Erythroblast (primary cell): Measurements from ENCODE around the gene PNMA6F.
"Not testable (repeated sequence)": the region's sequence is repeated elsewhere in the genome, so short reads cannot be mapped to it uniquely, and the experiment has no call there.

Experiments
- DNase-seq, 2 experiments: peaks; one replicate each; lab custom pipeline; 2025; lab: John Stamatoyannopoulos, UW
- GATA1 ChIP-seq: IDR thresholded peaks from 2 replicates; pipeline ENCODE4 v1.6.1; 2011; ENCODE audit warnings: low read depth, mild to moderate bottlenecking, control low read depth, low read length, moderate library complexity
- POLR2A ChIP-seq: IDR thresholded peaks from 2 replicates; pipeline ENCODE4 v1.6.1; 2011; ENCODE audit warnings: mild to moderate bottlenecking, low read length

The PNMA6F gene

DNA sequence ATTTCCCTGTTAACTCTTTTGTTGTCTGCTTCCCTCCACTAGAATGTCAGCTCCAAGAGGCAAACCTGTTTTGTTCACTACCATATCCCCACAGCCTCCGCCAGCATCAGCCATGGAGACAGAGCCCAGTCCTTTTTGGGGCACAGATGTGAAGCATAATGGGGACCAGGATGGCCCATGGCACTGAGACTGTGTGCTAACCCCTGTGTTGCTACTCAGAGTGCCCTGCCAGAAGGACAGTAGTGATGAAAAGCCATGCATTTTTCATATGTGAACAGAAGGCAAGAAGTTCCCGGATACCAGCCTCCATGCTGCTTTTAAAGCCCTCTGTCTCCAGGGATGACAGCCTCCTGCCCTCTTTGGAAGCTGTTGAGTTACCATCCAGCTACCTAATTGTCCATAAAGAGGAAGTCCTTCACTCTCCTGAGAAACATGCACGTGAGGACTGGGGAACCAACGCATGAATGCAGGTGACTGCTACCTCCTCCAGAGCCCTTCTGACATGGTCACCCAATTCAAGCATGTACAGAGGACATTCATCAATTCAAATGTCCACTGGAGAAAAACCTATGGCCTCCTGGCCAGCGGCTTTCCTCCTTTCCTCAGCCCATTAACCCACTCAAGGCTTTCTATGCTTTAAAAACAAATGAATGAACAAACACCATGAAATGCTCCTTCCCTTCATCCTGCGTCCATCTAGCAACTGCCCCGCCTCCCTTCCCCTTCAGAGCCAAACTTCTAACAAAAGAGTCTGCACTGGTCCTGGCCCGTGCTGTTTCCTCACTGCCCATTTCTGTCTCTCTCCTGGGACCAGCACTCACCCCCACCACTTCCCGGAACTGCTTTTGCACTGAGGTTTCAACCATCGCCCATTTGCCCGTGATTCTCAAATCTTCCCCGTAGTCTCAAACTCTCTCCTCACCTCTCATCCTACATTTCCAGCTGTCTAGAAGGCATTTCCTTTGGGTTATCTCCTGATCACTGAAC lies 18.0 kb downstream of the PNMA6F start:
- DNase-seq: no peak
- TF ChIP-seq POLR2A: no peak
- no peak for TF ChIP-seq GATA1

GRCh38 chrX:153302796-153303195 lies 18.8 kb downstream of the PNMA6F start:
- no peak for DNase-seq

DNA sequence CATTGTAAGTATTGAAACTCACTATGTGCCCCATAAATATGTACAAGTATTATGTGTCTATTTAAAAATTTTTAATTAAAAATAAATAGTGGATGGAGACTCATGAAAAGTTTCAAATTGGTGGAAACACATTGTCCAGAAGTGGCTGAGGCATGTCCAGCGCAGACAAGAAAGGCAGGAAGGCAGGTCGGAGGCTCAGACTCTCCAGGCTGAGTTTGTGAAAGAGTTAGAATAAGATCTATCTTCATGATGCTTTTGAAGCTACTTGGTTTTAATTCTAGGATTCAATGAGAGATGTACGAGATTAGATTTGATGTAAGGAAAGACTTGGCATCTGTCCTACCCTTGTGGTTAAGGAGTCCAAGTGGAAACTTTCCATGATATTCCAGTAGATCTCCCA lies 19.8 kb downstream of the PNMA6F start:
- DNase-seq: no peak

More at GRCh38 chrX:153302796-153303195, 18.8 kb downstream of the PNMA6F start:
- no peak for TF ChIP-seq POLR2A
- TF ChIP-seq GATA1: no peak

DNA sequence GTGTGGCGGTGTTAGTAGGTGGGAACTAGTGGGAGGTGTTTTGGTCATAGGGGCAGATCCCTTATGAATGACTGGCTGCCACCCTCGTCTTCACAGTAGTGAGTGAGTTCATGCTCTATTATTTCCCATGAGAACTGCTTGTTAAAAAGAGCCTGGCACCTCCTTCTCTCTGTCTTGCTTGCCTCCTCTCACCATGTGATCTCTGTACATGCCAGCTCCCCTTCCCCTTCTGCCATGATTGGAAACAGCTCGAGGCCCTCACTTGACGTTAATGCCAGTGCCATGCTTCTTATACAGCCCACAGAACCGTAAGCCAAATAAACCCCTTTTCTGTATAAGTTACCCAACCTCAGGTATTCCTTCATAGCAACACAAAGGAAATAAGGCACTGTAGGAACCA lies 21.7 kb downstream of the PNMA6F start:
- no peak for DNase-seq
- TF ChIP-seq GATA1: no peak
- TF ChIP-seq POLR2A: no peak

More for the DNA sequence above, 19.8 kb downstream of the PNMA6F start:
- TF ChIP-seq POLR2A (no peak), GATA1 (no peak)

GRCh38 chrX:153297376-153297775 lies 24.2 kb downstream of the PNMA6F start:
- no peak for TF ChIP-seq POLR2A
- TF ChIP-seq GATA1: no peak
- no peak for DNase-seq

- DNase-seq: not testable (repeated sequence)
Observed at GRCh38 chrX:153293485-153294071, 28.0 kb downstream of the PNMA6F start.

DNA sequence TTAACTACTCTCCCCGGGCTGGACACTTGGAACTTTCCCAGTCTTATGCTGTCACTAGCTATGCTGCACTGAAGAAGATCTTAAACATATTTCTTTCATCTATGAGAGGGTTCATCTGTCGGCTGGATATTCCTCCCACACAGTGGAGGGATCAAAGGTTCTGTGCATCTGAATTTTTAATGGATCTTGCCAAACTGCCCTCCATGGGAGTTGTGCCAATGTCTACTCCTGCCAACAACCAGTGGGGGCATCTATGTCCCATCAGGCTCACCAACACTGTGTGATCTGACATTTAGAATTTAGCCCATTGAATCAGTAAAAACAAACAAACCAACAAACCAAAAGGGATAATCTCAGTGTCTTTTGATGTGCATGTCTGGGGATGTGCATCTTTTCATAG lies 32.8 kb downstream of the PNMA6F start:
- DNase-seq: not testable (repeated sequence)

DNA sequence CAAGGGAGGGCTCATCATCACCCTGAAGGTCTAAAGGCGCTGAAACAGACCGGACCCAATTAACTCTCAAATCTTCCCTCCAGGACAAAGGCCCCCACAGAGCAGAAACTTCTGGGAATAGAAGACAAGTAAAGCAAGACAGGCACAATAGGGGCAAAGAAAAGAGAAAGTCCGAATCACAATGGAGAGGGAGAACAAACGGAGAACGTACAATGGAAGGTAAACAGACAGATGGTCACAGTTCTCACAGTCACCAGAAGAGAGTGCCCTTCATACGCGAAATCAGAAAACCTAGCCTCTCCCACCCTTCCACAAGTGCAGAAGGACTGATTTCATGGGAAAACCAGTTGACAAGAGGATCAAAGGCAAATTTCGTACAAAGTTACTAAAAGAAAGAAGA lies 35.9 kb downstream of the PNMA6F start:
- DNase-seq: not testable (repeated sequence)

GRCh38 chrX:153283982-153284381 lies 37.6 kb downstream of the PNMA6F start:
- not testable (repeated sequence) for DNase-seq

- not testable (repeated sequence) for DNase-seq
Observed at GRCh38 chrX:153281784-153282183, 39.8 kb downstream of the PNMA6F start.

- not testable (repeated sequence) for DNase-seq
Observed at GRCh38 chrX:153279304-153279703, 42.3 kb downstream of the PNMA6F start.

- not testable (repeated sequence) for DNase-seq
Observed at GRCh38 chrX:153276049-153276448, 45.5 kb downstream of the PNMA6F start.

DNA sequence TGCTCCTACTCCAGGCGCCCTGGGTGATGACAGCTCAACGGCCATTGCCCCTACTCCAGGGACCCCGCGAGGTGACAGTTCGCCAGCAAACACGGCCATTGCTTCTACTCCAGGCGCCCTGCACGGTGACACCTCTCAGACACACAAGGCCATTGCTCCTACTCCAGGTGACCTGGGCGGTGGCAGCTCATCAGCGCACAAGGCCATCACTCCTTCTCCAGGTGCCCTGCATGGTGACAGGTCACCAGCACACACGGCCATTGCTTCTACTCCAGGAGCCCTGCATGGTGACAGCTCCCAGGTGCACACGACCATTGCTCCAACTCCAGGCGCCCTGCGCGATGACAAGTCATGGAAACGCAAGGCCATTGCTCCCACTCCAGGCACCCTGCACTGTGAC lies 46.1 kb downstream of the PNMA6F start:
- not testable (repeated sequence) for DNase-seq

GRCh38 chrX:153272584-153272983 lies 49.0 kb downstream of the PNMA6F start:
- not testable (repeated sequence) for DNase-seq

GRCh38 chrX:153272070-153272469 lies 49.5 kb downstream of the PNMA6F start:
- not testable (repeated sequence) for DNase-seq
